MV-4-11 (cell line): ENCODE measurements around the gene XYLT1.
"Not testable (repeated sequence)": the region's sequence is repeated elsewhere in the genome, so short reads cannot be mapped to it uniquely, and the experiment has no call there.

ENCODE experiments used
- DNase-seq: peaks from one replicate; lab custom pipeline; 2025; lab: John Stamatoyannopoulos, UW

Gene XYLT1

GRCh38 chr16:17470908-17471718, at the start of gene XYLT1:
Gene XYLT1, minus strand, starts transcription at chr16:17470960. Its CDS starts 164 bp downstream, at chr16:17470796.
- peak; percentile 40 for DNase-seq

GRCh38 chr16:17520111-17520510, 49.4 kb upstream of the XYLT1 start:
- no peak for DNase-seq

- DNase-seq: no peak
Observed at GRCh38 chr16:17519101-17519955, 48.6 kb upstream of the XYLT1 start.

- no peak for DNase-seq
Observed at GRCh38 chr16:17518441-17518840, 47.7 kb upstream of the XYLT1 start.

- no peak for DNase-seq
Observed at GRCh38 chr16:17515421-17516210, 44.9 kb upstream of the XYLT1 start.

- DNase-seq: no peak
Observed at GRCh38 chr16:17512636-17513220, 42.0 kb upstream of the XYLT1 start.

- no peak for DNase-seq
Observed at GRCh38 chr16:17511340-17511739, 40.6 kb upstream of the XYLT1 start.

- no peak for DNase-seq
Observed at GRCh38 chr16:17510567-17510966, 39.8 kb upstream of the XYLT1 start.

GRCh38 chr16:17509194-17509593, 38.4 kb upstream of the XYLT1 start:
- DNase-seq: no peak

- no peak for DNase-seq
Observed at GRCh38 chr16:17508303-17508702, 37.5 kb upstream of the XYLT1 start.

GRCh38 chr16:17507516-17507915, 36.8 kb upstream of the XYLT1 start:
- not testable (repeated sequence) for DNase-seq

GRCh38 chr16:17505828-17506227, 35.1 kb upstream of the XYLT1 start:
- DNase-seq: not testable (repeated sequence)

GRCh38 chr16:17504050-17504449, 33.3 kb upstream of the XYLT1 start:
- no peak for DNase-seq

GRCh38 chr16:17503331-17503730, 32.6 kb upstream of the XYLT1 start:
- DNase-seq: no peak

GRCh38 chr16:17501321-17501720, 30.6 kb upstream of the XYLT1 start:
- DNase-seq: no peak

GRCh38 chr16:17499223-17499902, 28.6 kb upstream of the XYLT1 start:
- no peak for DNase-seq

- DNase-seq: peak; percentile 57
Observed at GRCh38 chr16:17497648-17498047, 26.9 kb upstream of the XYLT1 start.

- peak; percentile 91 for DNase-seq
Observed at GRCh38 chr16:17496891-17497290, 26.1 kb upstream of the XYLT1 start.

GRCh38 chr16:17493012-17493411, 22.3 kb upstream of the XYLT1 start:
- DNase-seq: no peak

GRCh38 chr16:17491140-17491662, 20.4 kb upstream of the XYLT1 start:
- DNase-seq: no peak

GRCh38 chr16:17488506-17488905, 17.7 kb upstream of the XYLT1 start:
- no peak for DNase-seq
